Vagina (tissue), 2 donors: ENCODE measurements around the gene TBC1D21.

ENCODE experiments used
- CTCF ChIP-seq, 3 experiments: fragments of 450-650 bp in 2 of 3; fragments of 200-600 bp in 1 of 3; sonication (generic) in 1 of 3; IDR thresholded peaks; one replicate each; pipeline ENCODE4 v1.5.1; 2017 to 2019; ENCODE audit warnings: antibody characterized with exemption in 3 of 3, mild to moderate bottlenecking in 2 of 3, moderate library complexity in 2 of 3
- POLR2A ChIP-seq, 2 donors: fragments of 450-650 bp; IDR thresholded peaks; one replicate each; pipeline ENCODE4 v1.6.1; 2017; ENCODE audit warnings: antibody characterized with exemption in 2 of 2, mild to moderate bottlenecking in 2 of 2, moderate library complexity in 2 of 2
- POLR2AphosphoS5 ChIP-seq, 2 donors: sonication (generic); formaldehyde crosslinking; IDR thresholded peaks; one replicate each; pipeline ENCODE4 v1.9.0; 2017; ENCODE audit warnings: antibody characterized with exemption in 2 of 2, mild to moderate bottlenecking in 2 of 2, low read depth in 1 of 2; ENCODE audit not compliant: insufficient read depth in 1 of 2

- no peak for TF ChIP-seq POLR2A (IDR thresholded peaks at IDR 0.05)
- TF ChIP-seq CTCF (IDR thresholded peaks at IDR 0.05) = no peak
- no peak for TF ChIP-seq POLR2AphosphoS5 (IDR thresholded peaks at IDR 0.05; ENCODE audit: insufficient read depth in 1 of 2, low read depth in 1 of 2)
Measured at GRCh38 chr15:73889762-73890124, 16.4 kb downstream of the TBC1D21 start.
